ENCODE results near the gene UBE2O. TPM values are rescaled to one million over a fixed set of nuclear protein-coding genes. Genes with fewer than 3 reads are reported as not detected.
A peak's percentile ranks its signal among the peaks of the same experiment; 100 is the strongest.

UBE2O gene
- total and polyA plus RNA-seq, 2 experiments from 2014 or later, result 28.5 to 62.6 TPM

DNA sequence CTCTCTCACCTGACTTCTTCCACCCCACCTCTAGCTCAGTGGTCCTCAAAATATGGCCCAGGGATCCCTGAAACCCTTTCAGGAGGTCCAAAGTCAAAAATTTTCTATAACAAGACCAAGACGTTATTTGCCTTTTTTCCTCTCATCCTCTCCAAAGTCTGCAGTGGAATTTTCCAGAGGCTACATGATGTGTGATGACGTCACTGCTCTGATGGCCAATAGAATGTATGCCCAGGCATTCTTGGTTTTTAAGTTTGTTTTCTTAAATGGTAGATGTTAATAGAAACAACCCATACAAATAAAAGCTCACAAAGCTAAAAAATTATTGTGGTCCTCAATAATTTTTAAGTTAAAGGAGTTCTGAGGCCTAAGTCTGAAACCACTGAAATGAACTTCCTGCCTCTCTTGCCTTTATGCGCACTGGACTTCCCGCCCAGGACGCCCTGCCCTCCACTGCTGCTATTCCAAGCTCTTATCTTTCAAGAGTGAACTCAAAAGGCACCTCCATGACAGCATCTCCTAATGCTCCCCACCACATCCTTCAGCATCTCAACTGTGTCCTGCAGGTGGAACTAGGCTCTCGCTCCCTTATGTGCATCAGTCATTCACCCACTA, 13.5 kb downstream of the UBE2O start:
- H3K27ac ChIP-seq, result no peak overlapping the region
- no peaks in the 10 kb centered on the region for H3K36me3 ChIP-seq
- no peak overlapping the region for H3K4me3 ChIP-seq
- TF ChIP-seq, protein P1, sequence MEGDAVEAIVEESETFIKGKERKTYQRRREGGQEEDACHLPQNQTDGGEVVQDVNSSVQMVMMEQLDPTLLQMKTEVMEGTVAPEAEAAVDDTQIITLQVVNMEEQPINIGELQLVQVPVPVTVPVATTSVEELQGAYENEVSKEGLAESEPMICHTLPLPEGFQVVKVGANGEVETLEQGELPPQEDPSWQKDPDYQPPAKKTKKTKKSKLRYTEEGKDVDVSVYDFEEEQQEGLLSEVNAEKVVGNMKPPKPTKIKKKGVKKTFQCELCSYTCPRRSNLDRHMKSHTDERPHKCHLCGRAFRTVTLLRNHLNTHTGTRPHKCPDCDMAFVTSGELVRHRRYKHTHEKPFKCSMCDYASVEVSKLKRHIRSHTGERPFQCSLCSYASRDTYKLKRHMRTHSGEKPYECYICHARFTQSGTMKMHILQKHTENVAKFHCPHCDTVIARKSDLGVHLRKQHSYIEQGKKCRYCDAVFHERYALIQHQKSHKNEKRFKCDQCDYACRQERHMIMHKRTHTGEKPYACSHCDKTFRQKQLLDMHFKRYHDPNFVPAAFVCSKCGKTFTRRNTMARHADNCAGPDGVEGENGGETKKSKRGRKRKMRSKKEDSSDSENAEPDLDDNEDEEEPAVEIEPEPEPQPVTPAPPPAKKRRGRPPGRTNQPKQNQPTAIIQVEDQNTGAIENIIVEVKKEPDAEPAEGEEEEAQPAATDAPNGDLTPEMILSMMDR (IDR thresholded peaks at IDR 0.05; ENCODE audit: low read depth, low read length), result no peak
- H3K27me3 ChIP-seq, result no peaks in the 10 kb centered on the region
- no peaks in the 10 kb centered on the region for H3K9me3 ChIP-seq (ENCODE audit: low read depth)
- no peak for DNase-seq (ENCODE audit: low read depth in 1 of 2, low spot score in 1 of 2)
- peaks cover 23% of the 10 kb centered on the region for H3K4me1 ChIP-seq (ENCODE audit: low read depth)

DNA sequence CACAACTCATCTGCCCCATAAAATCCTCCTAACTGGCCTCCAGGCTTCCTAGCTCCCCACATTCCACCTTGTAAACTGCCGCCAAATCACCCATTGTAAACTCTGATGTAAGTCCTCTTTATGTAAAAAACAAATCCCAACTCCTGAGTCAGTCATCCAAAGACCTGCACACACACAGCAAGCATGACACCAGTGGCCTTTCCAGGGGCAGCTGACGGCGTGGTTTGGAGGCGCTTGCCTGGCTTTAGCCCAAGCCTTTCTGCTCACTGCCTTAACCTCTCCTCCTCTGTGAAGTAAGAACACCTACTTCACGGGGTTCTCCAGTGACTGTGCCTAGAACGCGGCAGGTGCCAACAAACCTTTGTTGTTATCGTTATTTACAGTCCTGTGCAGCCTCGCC, 14.0 kb downstream of the UBE2O start:
- no peak for DNase-seq (ENCODE audit: low read depth in 1 of 2, low spot score in 1 of 2)

DNA sequence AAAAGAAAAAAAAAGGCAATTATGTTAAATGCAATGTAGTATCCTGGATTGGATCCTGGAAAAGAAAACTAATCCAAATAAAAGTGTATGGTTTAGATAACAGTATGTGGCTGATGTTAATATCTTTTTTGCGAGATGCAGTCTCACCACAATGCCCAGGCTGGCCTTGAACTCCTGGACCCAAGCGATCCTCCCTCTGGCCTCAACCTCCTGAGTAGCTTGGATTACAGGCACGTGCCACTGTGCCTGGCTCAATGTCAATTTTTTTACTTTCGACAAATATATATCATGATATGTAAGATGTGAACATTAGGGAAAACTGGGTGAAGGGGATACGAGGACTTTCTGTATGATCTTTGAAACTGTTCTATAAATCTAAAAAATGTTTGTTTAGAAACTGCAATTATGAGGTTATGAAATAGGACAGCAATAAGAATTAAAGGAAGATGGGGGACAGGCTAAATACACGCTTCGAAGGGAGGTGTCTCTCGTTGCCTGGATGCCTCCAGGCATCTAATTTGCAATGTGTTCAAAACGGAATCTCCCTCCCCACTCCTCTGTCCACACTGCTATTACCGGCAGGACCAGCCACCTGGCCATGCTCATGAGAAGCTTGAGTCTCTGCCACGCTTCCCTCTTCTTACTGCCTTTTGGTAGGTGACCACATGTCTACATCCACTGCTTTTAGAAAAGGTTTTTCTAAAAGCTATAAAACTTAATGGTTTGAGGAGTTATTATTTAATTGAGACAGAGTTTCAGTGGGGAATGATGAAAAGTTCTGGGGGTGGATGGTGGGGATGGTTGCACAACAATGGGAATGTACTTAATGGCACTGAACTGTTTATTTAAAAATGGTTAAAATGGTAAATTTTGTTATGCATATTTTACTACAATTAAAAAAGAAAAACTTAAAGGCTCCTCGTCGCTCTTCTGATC, 15.2 kb downstream of the UBE2O start:
- H3K9me3 ChIP-seq (ENCODE audit: low read depth), result no peaks in the 10 kb centered on the region
- H3K4me1 ChIP-seq (ENCODE audit: low read depth), result peaks cover 23% of the 10 kb centered on the region
- no peak overlapping the region for H3K27ac ChIP-seq
- TF ChIP-seq, protein P1 (IDR thresholded peaks at IDR 0.05; ENCODE audit: low read depth, low read length), result no peak
- H3K36me3 ChIP-seq, result no peaks in the 10 kb centered on the region
- DNase-seq (ENCODE audit: low read depth in 1 of 2, low spot score in 1 of 2), result no peak
- no peak overlapping the region for H3K4me3 ChIP-seq
- no peaks in the 10 kb centered on the region for H3K27me3 ChIP-seq

More for the DNA sequence above, 14.0 kb downstream of the UBE2O start:
- no peak overlapping the region for H3K27ac ChIP-seq
- peaks cover 23% of the 10 kb centered on the region for H3K4me1 ChIP-seq (ENCODE audit: low read depth)
- no peaks in the 10 kb centered on the region for H3K27me3 ChIP-seq
- no peaks in the 10 kb centered on the region for H3K9me3 ChIP-seq (ENCODE audit: low read depth)
- no peak overlapping the region for H3K4me3 ChIP-seq
- TF ChIP-seq, protein P1 (IDR thresholded peaks at IDR 0.05; ENCODE audit: low read depth, low read length), result no peak
- H3K36me3 ChIP-seq, result no peaks in the 10 kb centered on the region

DNA sequence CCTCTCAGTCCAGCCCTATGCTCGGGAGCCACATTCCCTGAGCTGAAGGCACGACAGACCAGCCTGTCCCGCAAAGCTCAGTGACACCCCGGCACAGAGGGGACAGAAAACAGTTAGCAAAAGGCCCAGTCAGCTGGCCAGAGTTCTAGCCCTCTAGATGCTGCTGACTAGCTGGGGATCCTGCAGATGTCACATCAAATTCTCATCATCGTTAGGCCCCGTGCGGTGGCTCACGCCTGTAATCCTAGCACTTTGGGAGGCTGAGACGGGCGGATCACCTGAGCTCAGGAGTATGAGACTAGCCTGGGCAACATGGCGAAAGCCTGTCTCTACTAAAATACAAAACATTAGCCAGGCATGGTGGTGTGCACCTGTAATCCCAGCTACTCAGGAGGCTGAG, 17.2 kb downstream of the UBE2O start:
- Histone ChIP-seq H3K27ac (peak overlapping the region; percentile 27), H3K4me1 (ENCODE audit: low read depth) (peaks cover 13% of the 10 kb centered on the region), H3K4me3 (no peak overlapping the region), H3K36me3 (no peaks in the 10 kb centered on the region), H3K27me3 (no peaks in the 10 kb centered on the region), H3K9me3 (ENCODE audit: low read depth) (no peaks in the 10 kb centered on the region)
- no peak for DNase-seq (ENCODE audit: low read depth in 1 of 2, low spot score in 1 of 2)
- TF ChIP-seq, protein P1 (IDR thresholded peaks at IDR 0.05; ENCODE audit: low read depth, low read length), result no peak

DNA sequence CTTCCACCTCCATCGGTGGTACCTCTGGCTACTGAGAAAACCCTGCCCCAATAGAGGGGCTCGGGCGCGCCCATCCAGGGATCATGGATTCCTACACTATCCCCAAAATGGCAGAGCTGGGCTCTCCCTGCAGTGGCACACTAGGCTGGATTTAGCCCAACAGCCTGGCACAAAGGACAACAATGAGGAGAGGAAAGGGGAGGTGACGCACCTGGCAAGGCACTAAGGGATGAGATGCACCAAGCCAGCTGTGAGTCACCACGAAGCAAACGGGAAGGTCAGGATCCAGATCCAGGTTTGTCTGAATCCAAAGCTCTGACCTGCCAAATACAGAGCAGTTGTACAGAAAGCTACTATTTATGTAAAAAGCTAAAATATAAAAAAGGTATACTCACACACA, 18.1 kb downstream of the UBE2O start:
- no peak overlapping the region for H3K4me3 ChIP-seq
- H3K9me3 ChIP-seq (ENCODE audit: low read depth), result no peaks in the 10 kb centered on the region
- peaks cover 11% of the 10 kb centered on the region for H3K4me1 ChIP-seq (ENCODE audit: low read depth)
- no peak overlapping the region for H3K27ac ChIP-seq
- no peaks in the 10 kb centered on the region for H3K27me3 ChIP-seq
- TF ChIP-seq, protein P1 (IDR thresholded peaks at IDR 0.05; ENCODE audit: low read depth, low read length), result no peak
- DNase-seq (ENCODE audit: low read depth in 1 of 2, low spot score in 1 of 2), result no peak
- H3K36me3 ChIP-seq, result no peaks in the 10 kb centered on the region
